G401.6 (cell line): ENCODE data around the gene SPATS2L.

ENCODE experiments used
- FAIRE-seq: peaks from 2 replicates; lab custom pipeline; 2012; peaks lifted over from hg19 to GRCh38; lab: Jason Lieb, UNC

Gene SPATS2L

GRCh38 chr2:200416878-200417277 is 110.4 kb downstream of the SPATS2L start:
- FAIRE-seq: no peak

GRCh38 chr2:200417366-200417765 is 110.9 kb downstream of the SPATS2L start:
- FAIRE-seq: no peak

GRCh38 chr2:200418399-200418798 is 111.9 kb downstream of the SPATS2L start:
- FAIRE-seq: no peak

GRCh38 chr2:200419325-200419724 is 112.8 kb downstream of the SPATS2L start:
- FAIRE-seq: no peak

GRCh38 chr2:200421270-200421669 is 114.8 kb downstream of the SPATS2L start:
- no peak for FAIRE-seq

GRCh38 chr2:200422071-200422470 is 115.6 kb downstream of the SPATS2L start:
- FAIRE-seq: no peak

- no peak for FAIRE-seq
These were observed 116.2 kb downstream of the SPATS2L start for GRCh38 chr2:200422532-200423261.

- FAIRE-seq: no peak
These were observed 117.0 kb downstream of the SPATS2L start for GRCh38 chr2:200423541-200423940.

- FAIRE-seq: no peak
These were observed 118.7 kb downstream of the SPATS2L start for GRCh38 chr2:200425026-200425821.

- FAIRE-seq: no peak
These were observed 120.3 kb downstream of the SPATS2L start for GRCh38 chr2:200426754-200427153.

GRCh38 chr2:200428961-200429665 is 122.6 kb downstream of the SPATS2L start:
- no peak for FAIRE-seq

- no peak for FAIRE-seq
These were observed 123.5 kb downstream of the SPATS2L start for GRCh38 chr2:200430017-200430416.

- FAIRE-seq: no peak
These were observed 125.7 kb downstream of the SPATS2L start for GRCh38 chr2:200431996-200432705.

- no peak for FAIRE-seq
These were observed 128.9 kb downstream of the SPATS2L start for GRCh38 chr2:200435379-200435778.

GRCh38 chr2:200438251-200438650 is 131.8 kb downstream of the SPATS2L start:
- no peak for FAIRE-seq

- FAIRE-seq: no peak
These were observed 132.4 kb downstream of the SPATS2L start for GRCh38 chr2:200438846-200439245.

GRCh38 chr2:200439981-200440380 is 133.5 kb downstream of the SPATS2L start:
- FAIRE-seq: no peak

GRCh38 chr2:200442471-200442870 is 136.0 kb downstream of the SPATS2L start:
- no peak for FAIRE-seq

GRCh38 chr2:200443376-200443775 is 136.9 kb downstream of the SPATS2L start:
- FAIRE-seq: no peak

GRCh38 chr2:200443916-200444315 is 137.4 kb downstream of the SPATS2L start:
- no peak for FAIRE-seq

- FAIRE-seq: no peak
These were observed 138.0 kb downstream of the SPATS2L start for GRCh38 chr2:200444530-200444929.

- FAIRE-seq: no peak
These were observed 138.8 kb downstream of the SPATS2L start for GRCh38 chr2:200445284-200445683.
